Endothelial cell of umbilical vein (primary cell): ENCODE measurements around the gene ADAMTS17. TPM values are rescaled to one million over a fixed set of nuclear protein-coding genes. Genes with fewer than 3 reads are reported as not detected.

Experiments used
- BruUV-seq: library from RNA; stranded (reverse); fragments of 400-500 nt; replicated peaks from 2 replicates; lab custom pipeline; 2021; lab: Mats Ljungman, UMichigan
- CTCF ChIA-PET: fragments of 300-600, 350-600 bp; sonication (Branson Sonifier 250); formaldehyde crosslinking; loops from one replicate; lab custom pipeline; 2021; ENCODE audit warnings: antibody characterized with exemption, inconsistent platforms; lab: Charles Lee
- POLR2A ChIA-PET: fragments of 300-600, 350-600 bp; sonication (Branson Sonifier 250); formaldehyde crosslinking; loops from one replicate; lab custom pipeline; 2021; ENCODE audit warnings: antibody characterized with exemption, inconsistent platforms; lab: Charles Lee
- DNase-seq: peaks from one replicate; pipeline ENCODE4 v3.0.0-alpha.2; 2011; ENCODE audit warnings: low read depth, low spot score
- FAIRE-seq: peaks from 2 replicates; lab custom pipeline; 2011; peaks lifted over from hg19 to GRCh38; lab: Jason Lieb, UNC
- H2AFZ ChIP-seq: 2 replicates; pipeline ENCODE4 v1.6.0; 2012; ENCODE audit warnings: low read depth, low read length, control low read depth, inconsistent platforms
- H3K27ac ChIP-seq: 2 replicates; pipeline ENCODE4 v1.5.1; 2011; ENCODE audit warnings: low read depth, mild to moderate bottlenecking, control low read depth, low read length, moderate library complexity; ENCODE audit not compliant: insufficient read depth
- H3K27me3 ChIP-seq, 2 experiments: 2 replicates each; pipeline versions ENCODE4 v1.6.0 to v1.6.1; 2011; ENCODE audit warnings: low read length in 2 of 2, mixed read lengths in 1 of 2; ENCODE audit not compliant: control insufficient read depth in 2 of 2, insufficient read depth in 2 of 2
- H3K36me3 ChIP-seq, 2 experiments: 2 replicates in 1 of 2; 3 replicates in 1 of 2; pipeline ENCODE4 v1.5.1; 2011; ENCODE audit warnings: low read length in 2 of 2, mild to moderate bottlenecking in 1 of 2, moderate library complexity in 1 of 2; ENCODE audit not compliant: control insufficient read depth in 2 of 2, insufficient read depth in 2 of 2; ENCODE audit errors: extremely low read depth in 1 of 2
- H3K4me1 ChIP-seq: 3 replicates; pipeline ENCODE4 v1.5.1; 2011; ENCODE audit warnings: mild to moderate bottlenecking, low read length; ENCODE audit not compliant: control insufficient read depth, insufficient read depth; ENCODE audit errors: extremely low read depth
- H3K4me2 ChIP-seq: 2 replicates; pipeline ENCODE4 v1.6.1; 2011; ENCODE audit warnings: low read length, control low read depth, mixed read lengths; ENCODE audit not compliant: insufficient read depth
- H3K4me3 ChIP-seq, 3 experiments: fragments of 200-600 bp in 1 of 3; sonication (generic), shearing (Covaris generic) in 1 of 3; replicated peaks in 1 of 3; 2 replicates each; pipeline ENCODE4 v1.5.1; 2011 to 2016; ENCODE audit warnings: control low read depth in 3 of 3, low read length in 3 of 3, mild to moderate bottlenecking in 2 of 3, inconsistent platforms in 1 of 3, low read depth in 1 of 3, moderate library complexity in 1 of 3; ENCODE audit not compliant: insufficient read depth in 1 of 3
- H3K79me2 ChIP-seq: 2 replicates; pipeline ENCODE4 v1.6.0; 2012; ENCODE audit warnings: low read length, inconsistent platforms; ENCODE audit not compliant: control insufficient read depth, insufficient read depth
- H3K9ac ChIP-seq: replicated peaks from 2 replicates; pipeline ENCODE3; 2011; ENCODE audit warnings: low read length, control low read depth; ENCODE audit not compliant: insufficient read depth; ENCODE audit errors: extremely low read depth
- H3K9me1 ChIP-seq: replicated peaks from 3 replicates; pipeline ENCODE4 v1.6.0; 2011; ENCODE audit warnings: mild to moderate bottlenecking, low read length; ENCODE audit not compliant: control insufficient read depth, insufficient read depth; ENCODE audit errors: extremely low read depth
- H3K9me3 ChIP-seq: replicated peaks from 2 replicates; pipeline ENCODE4 v1.5.1; 2012; ENCODE audit warnings: low read length, inconsistent platforms; ENCODE audit not compliant: control insufficient read depth, insufficient read depth
- H4K20me1 ChIP-seq: replicated peaks from 2 replicates; pipeline ENCODE3; 2011; ENCODE audit warnings: mild to moderate bottlenecking, low read length; ENCODE audit not compliant: control insufficient read depth, insufficient read depth; ENCODE audit errors: extremely low read depth
- CTCF ChIP-seq, 2 donors: IDR thresholded peaks; 1 replicate in 1 of 2; 2 replicates in 1 of 2; pipeline ENCODE4 v1.5.1; 2011; ENCODE audit warnings: low read length in 2 of 2, mild to moderate bottlenecking in 2 of 2, moderate library complexity in 2 of 2, control low read depth in 1 of 2, inconsistent platforms in 1 of 2, low read depth in 1 of 2; ENCODE audit not compliant: insufficient read depth in 1 of 2; ENCODE audit errors: extremely low read depth in 1 of 2
- EZH2 ChIP-seq: IDR thresholded peaks from 2 replicates; pipeline ENCODE4 v1.6.1; 2012; ENCODE audit warnings: borderline replicate concordance, low read depth, mild to moderate bottlenecking, moderate library complexity, low read length, inconsistent platforms; ENCODE audit not compliant: severe bottlenecking
- FOS ChIP-seq: IDR thresholded peaks from 2 replicates; pipeline ENCODE4 v1.6.1; 2011; ENCODE audit warnings: mild to moderate bottlenecking, low read length, moderate library complexity, borderline replicate concordance; ENCODE audit not compliant: insufficient read depth
- GATA2 ChIP-seq: IDR thresholded peaks from 2 replicates; pipeline ENCODE4 v1.7.0; 2011; ENCODE audit warnings: low read depth, mild to moderate bottlenecking, moderate library complexity, mixed read lengths, low read length; ENCODE audit not compliant: insufficient read length, insufficient read depth
- JUN ChIP-seq: IDR thresholded peaks from 2 replicates; pipeline ENCODE4 v1.6.1; 2011; ENCODE audit warnings: borderline replicate concordance, low read depth; ENCODE audit not compliant: insufficient read length, insufficient read depth
- MAX ChIP-seq: IDR thresholded peaks from 2 replicates; pipeline ENCODE4 v1.6.1; 2011; ENCODE audit not compliant: insufficient read depth, insufficient read length
- MYC ChIP-seq: IDR thresholded peaks from one replicate; pipeline ENCODE4 v1.6.1; 2011; ENCODE audit warnings: mild to moderate bottlenecking, low read depth, low read length
- POLR2A ChIP-seq: IDR thresholded peaks from 2 replicates; pipeline ENCODE4 v1.6.1; 2012; ENCODE audit warnings: low read depth, mild to moderate bottlenecking, control low read depth, low read length
- POLR2AphosphoS5 ChIP-seq: IDR thresholded peaks from 2 replicates; pipeline ENCODE4 v1.6.1; 2012; ENCODE audit warnings: low read depth, mild to moderate bottlenecking, control low read depth, low read length, moderate library complexity; ENCODE audit not compliant: insufficient read depth
- dilution Hi-C: fragments of 300-500 bp; cut with MboI; formaldehyde crosslinking; loops from one replicate; pipeline ENCODE4 v1.15.0; 2019; ENCODE audit warnings: low sequenced_read_pairs; ENCODE audit not compliant: extremely low pct_ligation_motif_present
- intact Hi-C: fragments of 100-400 bp; cut with micrococcal nuclease; formaldehyde crosslinking; loops from one replicate; pipeline ENCODE4 v1.10.0; 2022
- polyA plus RNA-seq, 4 experiments: library from polyadenylated mRNA; depleted of rRNA in 3 of 4; stranded (reverse) in 3 of 4; unstranded in 1 of 4; fragments of >200 nt; gene quantifications; 2 replicates each; pipeline versions ENCODE4 v1.2.1 to v1.2.3, GENCODE V29; 2011 to 2012; ENCODE audit warnings: missing spikeins in 1 of 4
- total RNA-seq: library from RNA; stranded (reverse); gene quantifications from 2 replicates; pipeline ENCODE4 v1.2.3, GENCODE V29; 2021

Gene ADAMTS17
- total and polyA plus RNA-seq, 2 donors (not counting 3 experiments of a cell fraction or from before 2014, with no cell fraction given) = 0.12 TPM; not detected in 1

DNA sequence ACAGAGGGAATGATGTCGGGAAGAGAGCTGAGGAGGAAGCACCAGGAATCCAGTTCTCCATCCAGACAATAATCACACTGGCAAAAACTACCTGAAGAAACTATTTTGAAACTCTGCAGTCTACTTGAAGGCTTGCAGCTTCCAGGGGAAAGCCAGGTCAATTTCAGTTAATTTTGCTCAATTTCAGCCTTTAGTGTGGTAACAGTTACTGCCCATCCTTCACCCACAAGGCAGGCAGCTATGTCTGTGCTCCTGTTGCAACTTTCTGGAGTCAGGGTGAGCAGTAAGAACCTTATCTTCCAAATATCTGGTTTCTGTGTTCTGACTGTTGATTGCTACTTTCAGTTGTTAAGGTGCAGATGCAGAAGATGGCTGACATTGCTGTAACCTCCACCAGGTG lies 221.7 kb downstream of the ADAMTS17 start:
- Histone ChIP-seq H3K36me3 (no peaks in the 10 kb centered on the region), H3K9me1 (no peaks in the 10 kb centered on the region), H2AFZ (no peak overlapping the region), H3K4me1 (no peaks in the 10 kb centered on the region), H3K27me3 (no peaks in the 10 kb centered on the region), H4K20me1 (no peaks in the 10 kb centered on the region), H3K27ac (no peak overlapping the region), H3K9ac (no peak overlapping the region), H3K4me2 (no peak overlapping the region), H3K79me2 (no peaks in the 10 kb centered on the region), H3K9me3 (no peaks in the 10 kb centered on the region), H3K4me3 (no peak overlapping the region)
- no peak for FAIRE-seq
- ChIA-PET CTCF (no interaction called here), POLR2A (no interaction called here)
- BruUV-seq = no TSS peak
- dilution Hi-C loops = no loop called here
- no peak for DNase-seq
- intact Hi-C loops = no loop called here
- TF ChIP-seq FOS = no peak
- no peak for TF ChIP-seq JUN
- TF ChIP-seq EZH2 = no peak

- intact Hi-C loops (no loop called here), dilution Hi-C loops (no loop called here)
- no peaks in the 10 kb centered on the region for H3K27me3 ChIP-seq
- no peaks in the 10 kb centered on the region for H3K79me2 ChIP-seq
- BruUV-seq = no TSS peak
- no peak overlapping the region for H2AFZ ChIP-seq
- no peaks in the 10 kb centered on the region for H3K9me3 ChIP-seq
- H3K9me1 ChIP-seq = no peaks in the 10 kb centered on the region
- CTCF ChIA-PET = no interaction called here
- H3K4me1 ChIP-seq = peaks cover 13% of the 10 kb centered on the region
- no peak for DNase-seq
- no peaks in the 10 kb centered on the region for H4K20me1 ChIP-seq
- no peak for FAIRE-seq
- no peak overlapping the region for H3K4me3 ChIP-seq
- no peak overlapping the region for H3K9ac ChIP-seq
- H3K4me2 ChIP-seq = no peak overlapping the region
- no peaks in the 10 kb centered on the region for H3K36me3 ChIP-seq
- TF ChIP-seq FOS (no peak), CTCF (IDR thresholded peaks at IDR 0.05; ENCODE audit: extremely low read depth in 1 of 2, insufficient read depth in 1 of 2, low read depth in 1 of 2, low read length in 2 of 2) (no peak), GATA2 (no peak), POLR2AphosphoS5 (no peak), JUN (no peak), EZH2 (no peak), POLR2A (no peak), MYC (no peak), MAX (no peak)
- POLR2A ChIA-PET = no interaction called here
- H3K27ac ChIP-seq = no peak overlapping the region
These were observed 223.2 kb downstream of the ADAMTS17 start for GRCh38 chr15:100118546-100118945.
